Activated CD4-positive, alpha-beta memory T cell treated with anti-CD3 and anti-CD28 coated beads, Interleukin-2, amount 10 ng/mL, durations not matched to agents 7 days and 5 days (primary cell): ENCODE measurements around the gene CAPN12. TPM values are rescaled to one million over a fixed set of nuclear protein-coding genes. Genes with fewer than 3 reads are reported as not detected.
"Not testable (repeated sequence)": the region's sequence is repeated elsewhere in the genome, so short reads cannot be mapped to it uniquely, and the experiment has no call there.

Source experiments
- CTCF ChIA-PET: fragments of 350-600 bp; sonication (Branson Sonifier 250); formaldehyde crosslinking; loops from one replicate; lab custom pipeline; 2021; ENCODE audit warnings: antibody characterized with exemption, inconsistent platforms; lab: Charles Lee
- POLR2A ChIA-PET: fragments of 350-600 bp; sonication (Branson Sonifier 250); formaldehyde crosslinking; loops from one replicate; lab custom pipeline; 2021; ENCODE audit warnings: antibody characterized with exemption; lab: Charles Lee
- DNase-seq: peaks from one replicate; pipeline ENCODE4 v3.0.0-alpha.2; 2020
- H3K27ac Mint-ChIP-seq: one replicate; pipeline ENCODE4 v1.8.0; 2021; ENCODE audit warnings: mild to moderate bottlenecking, mixed read lengths
- H3K27me3 Mint-ChIP-seq: one replicate; pipeline ENCODE4 v1.8.0; 2021; ENCODE audit warnings: mixed read lengths
- H3K36me3 Mint-ChIP-seq: one replicate; pipeline ENCODE4 v1.8.0; 2021; ENCODE audit warnings: low read depth, mixed read lengths
- H3K4me1 Mint-ChIP-seq: one replicate; pipeline ENCODE4 v1.8.0; 2021; ENCODE audit warnings: mixed read lengths
- H3K4me3 Mint-ChIP-seq: one replicate; pipeline ENCODE4 v1.8.0; 2021; ENCODE audit warnings: mild to moderate bottlenecking, mixed read lengths
- H3K9me3 Mint-ChIP-seq: one replicate; pipeline ENCODE4 v1.8.0; 2021; ENCODE audit warnings: mixed read lengths
- total RNA-seq, 2 experiments: library from RNA; stranded (reverse); gene quantifications; one replicate each; pipeline ENCODE4 v1.2.3, GENCODE V29; 2021

The CAPN12 gene, protein sequence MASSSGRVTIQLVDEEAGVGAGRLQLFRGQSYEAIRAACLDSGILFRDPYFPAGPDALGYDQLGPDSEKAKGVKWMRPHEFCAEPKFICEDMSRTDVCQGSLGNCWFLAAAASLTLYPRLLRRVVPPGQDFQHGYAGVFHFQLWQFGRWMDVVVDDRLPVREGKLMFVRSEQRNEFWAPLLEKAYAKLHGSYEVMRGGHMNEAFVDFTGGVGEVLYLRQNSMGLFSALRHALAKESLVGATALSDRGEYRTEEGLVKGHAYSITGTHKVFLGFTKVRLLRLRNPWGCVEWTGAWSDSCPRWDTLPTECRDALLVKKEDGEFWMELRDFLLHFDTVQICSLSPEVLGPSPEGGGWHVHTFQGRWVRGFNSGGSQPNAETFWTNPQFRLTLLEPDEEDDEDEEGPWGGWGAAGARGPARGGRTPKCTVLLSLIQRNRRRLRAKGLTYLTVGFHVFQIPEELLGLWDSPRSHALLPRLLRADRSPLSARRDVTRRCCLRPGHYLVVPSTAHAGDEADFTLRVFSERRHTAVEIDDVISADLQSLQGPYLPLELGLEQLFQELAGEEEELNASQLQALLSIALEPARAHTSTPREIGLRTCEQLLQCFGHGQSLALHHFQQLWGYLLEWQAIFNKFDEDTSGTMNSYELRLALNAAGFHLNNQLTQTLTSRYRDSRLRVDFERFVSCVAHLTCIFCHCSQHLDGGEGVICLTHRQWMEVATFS
- total RNA-seq, result 10 to 100 TPM; 22.9 to 24.9 TPM

- no peak for DNase-seq
- ChIA-PET POLR2A (no interaction called here), CTCF (interaction anchor here (1.3 to 1.4 kb wide), 2 partner anchors 9 to 186 kb away, joined by 3 to 4 read pairs; partner anchors contain the start of genes MRPS12 and SARS2)
- no peak within 1 kb of the TSS for H3K27ac Mint-ChIP-seq
- H3K4me1 Mint-ChIP-seq, result peaks cover 15% of the 10 kb centered on the region
- H3K36me3 Mint-ChIP-seq, result no peaks in the 10 kb centered on the region
- H3K4me3 Mint-ChIP-seq, result no peak within 1 kb of the TSS
- no peaks in the 10 kb centered on the region for H3K9me3 Mint-ChIP-seq
- H3K27me3 Mint-ChIP-seq, result no peaks in the 10 kb centered on the region
Measured at GRCh38 chr19:38744298-38744681, at the start of gene CAPN12. Gene CAPN12 (minus strand): TSS chr19:38744474. CDS start chr19:38744165, 309 bp downstream.

DNA sequence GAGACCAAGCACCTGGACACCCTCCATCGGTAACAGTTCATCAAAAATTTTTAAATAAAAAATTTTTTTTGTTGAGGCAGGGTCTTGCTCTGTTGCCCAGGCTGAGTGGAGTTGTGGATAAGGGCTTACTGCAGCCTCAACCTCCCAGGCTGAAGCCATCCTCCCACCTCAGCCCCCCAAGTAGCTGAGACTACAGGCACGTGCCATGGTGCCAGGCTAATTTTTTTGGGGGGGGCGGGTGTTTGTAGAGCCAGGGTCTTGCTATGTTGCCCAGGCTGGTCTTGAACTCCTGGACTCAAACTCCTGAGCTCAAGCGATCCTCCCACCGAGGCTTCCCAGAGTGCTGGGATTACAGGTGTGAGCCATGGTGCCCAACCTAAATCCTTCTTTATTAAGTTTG is 49.4 kb upstream of the CAPN12 start:
- Mint-ChIP-seq H3K27ac (no peak overlapping the region), H3K27me3 (peaks cover 15% of the 10 kb centered on the region), H3K36me3 (no peaks in the 10 kb centered on the region), H3K4me3 (no peak overlapping the region), H3K9me3 (no peaks in the 10 kb centered on the region), H3K4me1 (peaks cover 9% of the 10 kb centered on the region)
- DNase-seq, result no peak
- ChIA-PET POLR2A (no interaction called here), CTCF (interaction anchor here (1.0 to 1.9 kb wide), 2 partner anchors 24 to 136 kb away, joined by 5 to 6 read pairs; partner anchors contain the start of genes MRPS12 and SARS2)

GRCh38 chr19:38793177-38793576 is 48.9 kb upstream of the CAPN12 start:
- Mint-ChIP-seq H3K9me3 (no peaks in the 10 kb centered on the region), H3K36me3 (no peaks in the 10 kb centered on the region), H3K4me3 (peak overlapping the region; percentile 45), H3K4me1 (peaks cover 9% of the 10 kb centered on the region), H3K27me3 (peaks cover 15% of the 10 kb centered on the region), H3K27ac (no peak overlapping the region)
- ChIA-PET CTCF (interaction anchor here (1.0 to 1.2 kb wide), 2 partner anchors 12 to 18 kb away, joined by 3 to 4 read pairs; no protein-coding TSS in a partner anchor), POLR2A (interaction anchor here (1.0 kb wide), 2 partner anchors 23 to 59 kb away, joined by 3 to 5 read pairs; no protein-coding TSS in a partner anchor)
- no peak for DNase-seq

DNA sequence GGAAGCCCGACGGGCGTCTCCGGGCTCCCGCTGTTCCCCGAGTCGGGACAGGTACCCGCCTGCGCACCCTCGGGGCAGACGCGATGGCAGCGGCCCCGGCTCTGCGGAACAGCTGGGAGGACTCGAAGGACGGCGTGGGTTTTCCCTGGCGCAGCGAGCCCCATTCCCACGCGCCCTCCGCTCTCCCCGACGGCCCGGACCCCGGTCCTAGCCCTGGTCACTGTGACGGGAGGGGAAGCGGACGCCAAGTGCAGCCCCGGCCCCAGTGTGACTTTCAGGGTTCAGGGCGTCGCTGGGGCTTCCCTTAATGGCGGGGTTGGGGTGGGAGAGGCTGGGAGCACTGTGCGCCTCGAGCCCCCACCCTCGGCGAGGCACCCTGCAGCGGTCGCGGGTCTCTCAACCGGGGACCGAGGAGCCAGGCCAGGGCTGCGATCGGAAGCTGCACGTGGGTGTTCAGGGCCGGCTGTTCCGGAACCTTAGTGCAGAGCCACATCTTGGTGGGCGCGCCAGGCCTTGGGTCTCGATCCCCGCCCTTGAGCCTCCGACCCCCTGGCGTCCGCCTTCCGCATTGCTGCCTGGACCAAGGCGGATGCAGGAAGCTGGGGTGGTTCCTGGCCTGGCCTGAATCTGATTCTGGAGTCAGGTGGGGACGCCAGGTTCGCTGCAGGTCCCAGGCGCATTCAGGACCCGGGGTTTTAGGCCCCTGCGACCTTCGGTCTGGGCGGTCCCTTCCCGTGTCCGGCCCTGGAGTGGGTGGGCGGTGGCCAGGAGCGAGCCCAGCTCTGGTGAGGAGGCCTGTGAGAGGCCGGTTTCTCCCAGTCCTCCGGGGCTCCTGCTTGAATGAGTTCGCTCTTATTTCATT is 48.2 kb upstream of the CAPN12 start:
- peak overlapping the region; percentile 45 for H3K4me3 Mint-ChIP-seq
- H3K27me3 Mint-ChIP-seq, result peaks cover 15% of the 10 kb centered on the region
- H3K9me3 Mint-ChIP-seq, result no peaks in the 10 kb centered on the region
- peak; percentile 34 for DNase-seq
- POLR2A ChIA-PET, result interaction anchor here (1.0 kb wide), 2 partner anchors 23 to 60 kb away, joined by 3 to 5 read pairs; no protein-coding TSS in a partner anchor
- no peak overlapping the region for H3K27ac Mint-ChIP-seq
- no peaks in the 10 kb centered on the region for H3K36me3 Mint-ChIP-seq
- CTCF ChIA-PET, result interaction anchor here (1.0 to 1.2 kb wide), 2 partner anchors 12 to 17 kb away, joined by 3 to 4 read pairs; no protein-coding TSS in a partner anchor
- H3K4me1 Mint-ChIP-seq, result peaks cover 9% of the 10 kb centered on the region

DNA sequence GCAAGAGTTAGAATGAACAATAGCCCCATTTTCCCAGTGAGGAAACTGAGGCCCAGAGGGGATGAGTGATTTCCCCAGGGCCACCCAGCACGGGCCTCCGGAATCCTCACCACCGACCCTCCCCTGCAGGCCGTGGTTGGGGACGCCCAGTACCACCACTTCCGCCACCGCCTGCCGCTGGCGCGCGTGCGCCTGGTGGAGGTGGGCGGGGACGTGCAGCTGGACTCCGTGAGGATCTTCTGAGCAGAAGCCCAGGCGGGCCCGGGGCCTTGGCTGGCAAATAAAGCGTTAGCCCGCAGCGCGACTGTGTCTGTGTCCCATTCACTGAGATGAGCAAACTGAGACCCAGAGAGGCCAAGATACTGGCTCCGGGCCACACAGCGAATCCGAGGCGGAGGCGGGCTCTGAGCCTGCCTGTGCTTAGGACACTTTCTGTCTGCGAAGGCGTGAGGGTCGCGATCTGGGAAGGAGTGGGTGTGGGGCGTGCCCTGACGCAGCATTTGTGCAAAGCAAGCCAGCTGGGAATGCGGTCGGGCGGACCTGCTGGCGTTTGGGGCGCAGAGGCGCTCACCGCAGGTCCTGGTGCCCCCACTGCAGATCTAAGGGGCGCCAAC is 47.3 kb upstream of the CAPN12 start:
- H3K4me3 Mint-ChIP-seq, POLR2A ChIA-PET, DNase-seq, H3K36me3 Mint-ChIP-seq, H3K9me3 Mint-ChIP-seq, H3K4me1 Mint-ChIP-seq, H3K27ac Mint-ChIP-seq, CTCF ChIA-PET: not testable (repeated sequence)
- peaks cover 15% of the 10 kb centered on the region for H3K27me3 Mint-ChIP-seq

DNA sequence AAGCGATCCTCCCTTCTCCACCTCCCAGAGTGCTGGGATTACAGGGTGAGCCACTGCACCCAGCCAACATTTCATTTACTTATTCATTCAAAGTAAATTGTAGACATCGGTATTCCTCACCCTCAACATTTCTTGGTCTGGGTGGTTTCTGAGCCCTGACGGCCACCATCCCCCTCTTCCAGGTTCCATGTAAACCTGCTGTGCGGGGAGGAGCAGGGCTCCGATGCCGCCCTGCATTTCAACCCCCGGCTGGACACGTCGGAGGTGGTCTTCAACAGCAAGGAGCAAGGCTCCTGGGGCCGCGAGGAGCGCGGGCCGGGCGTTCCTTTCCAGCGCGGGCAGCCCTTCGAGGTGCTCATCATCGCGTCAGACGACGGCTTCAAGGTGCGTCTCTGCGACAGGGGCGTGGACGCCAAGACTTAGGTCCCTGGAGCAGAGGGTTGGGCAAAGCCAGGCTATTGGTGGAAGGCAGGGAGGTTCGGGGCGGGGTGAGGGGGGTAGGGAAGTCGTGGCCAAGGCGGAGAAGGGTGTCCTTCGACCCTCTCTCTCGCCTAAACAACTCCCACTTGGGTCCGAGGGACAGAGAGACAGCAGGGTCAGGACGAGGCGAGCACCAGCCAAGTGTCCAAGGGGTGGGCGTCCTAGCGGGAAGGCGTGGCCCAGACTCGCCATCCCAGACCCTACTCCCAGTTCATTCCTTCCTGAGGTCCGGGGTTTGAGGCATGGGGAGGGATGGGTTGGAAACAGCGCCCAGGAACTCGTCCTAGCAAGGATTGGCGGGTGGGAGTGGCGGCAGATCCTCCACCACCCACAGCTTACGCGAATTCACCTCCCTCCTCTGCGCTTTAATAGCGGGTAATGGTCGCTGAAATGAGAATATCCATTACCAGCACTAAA is 46.5 kb upstream of the CAPN12 start:
- H3K4me3 Mint-ChIP-seq, POLR2A ChIA-PET, H3K4me1 Mint-ChIP-seq, H3K27ac Mint-ChIP-seq, H3K9me3 Mint-ChIP-seq, CTCF ChIA-PET, H3K36me3 Mint-ChIP-seq, DNase-seq: not testable (repeated sequence)
- peaks cover 12% of the 10 kb centered on the region for H3K27me3 Mint-ChIP-seq

- H3K4me3 Mint-ChIP-seq, result no peak within 1 kb of the TSS
- H3K27ac Mint-ChIP-seq, result no peak within 1 kb of the TSS
- ChIA-PET CTCF (no interaction called here), POLR2A (no interaction called here)
- H3K4me1 Mint-ChIP-seq, result peaks cover 10% of the 10 kb centered on the region
- H3K9me3 Mint-ChIP-seq, result no peaks in the 10 kb centered on the region
- H3K36me3 Mint-ChIP-seq, result no peaks in the 10 kb centered on the region
- H3K27me3 Mint-ChIP-seq, result peaks cover 4% of the 10 kb centered on the region
- DNase-seq, result no peak
Measured at GRCh38 chr19:38788478-38789243, 44.4 kb upstream of the CAPN12 start, which contains the start of gene LGALS7B. Gene LGALS7B (plus strand): TSS chr19:38789200. CDS start chr19:38789227, 27 bp downstream.

GRCh38 chr19:38786572-38787265 is 42.4 kb upstream of the CAPN12 start:
- no peak for DNase-seq
- H3K4me1 Mint-ChIP-seq, result peaks cover 2% of the 10 kb centered on the region
- POLR2A ChIA-PET, result no interaction called here
- no peak overlapping the region for H3K4me3 Mint-ChIP-seq
- H3K27ac Mint-ChIP-seq, result no peak overlapping the region
- no peaks in the 10 kb centered on the region for H3K36me3 Mint-ChIP-seq
- CTCF ChIA-PET, result interaction anchor here (0.7 to 1.4 kb wide), 3 partner anchors 17 to 55 kb away, joined by 3 to 5 read pairs (median 4); no protein-coding TSS in a partner anchor
- no peaks in the 10 kb centered on the region for H3K9me3 Mint-ChIP-seq
- H3K27me3 Mint-ChIP-seq, result peaks cover under 1% of the 10 kb centered on the region

DNA sequence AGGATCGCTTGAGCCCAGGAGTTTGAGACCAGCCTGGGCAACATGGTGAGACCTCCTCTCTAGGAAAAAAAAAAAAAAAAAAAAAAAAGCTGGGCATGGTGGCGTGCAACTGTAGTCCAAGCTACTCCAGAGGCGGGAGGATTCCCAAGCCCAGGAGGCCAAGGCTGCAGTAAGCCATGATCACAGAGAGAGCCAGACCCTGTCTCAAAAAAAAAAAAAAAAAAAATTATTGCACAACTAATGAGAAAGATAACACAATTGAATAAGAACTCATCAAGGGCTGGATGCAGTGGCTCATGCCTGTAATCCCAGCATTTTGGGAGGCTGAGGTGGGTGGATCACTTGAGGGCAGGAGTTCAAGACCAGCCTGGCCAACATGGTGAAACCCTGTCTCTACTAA is 41.8 kb upstream of the CAPN12 start:
- CTCF ChIA-PET, result interaction anchor here (0.7 to 1.4 kb wide), 3 partner anchors 17 to 144 kb away, joined by 3 to 5 read pairs (median 4); partner anchors contain the start of genes MRPS12 and SARS2
- H3K27ac Mint-ChIP-seq, H3K27me3 Mint-ChIP-seq, H3K36me3 Mint-ChIP-seq, H3K9me3 Mint-ChIP-seq, H3K4me3 Mint-ChIP-seq, H3K4me1 Mint-ChIP-seq, POLR2A ChIA-PET, DNase-seq: not testable (repeated sequence)

DNA sequence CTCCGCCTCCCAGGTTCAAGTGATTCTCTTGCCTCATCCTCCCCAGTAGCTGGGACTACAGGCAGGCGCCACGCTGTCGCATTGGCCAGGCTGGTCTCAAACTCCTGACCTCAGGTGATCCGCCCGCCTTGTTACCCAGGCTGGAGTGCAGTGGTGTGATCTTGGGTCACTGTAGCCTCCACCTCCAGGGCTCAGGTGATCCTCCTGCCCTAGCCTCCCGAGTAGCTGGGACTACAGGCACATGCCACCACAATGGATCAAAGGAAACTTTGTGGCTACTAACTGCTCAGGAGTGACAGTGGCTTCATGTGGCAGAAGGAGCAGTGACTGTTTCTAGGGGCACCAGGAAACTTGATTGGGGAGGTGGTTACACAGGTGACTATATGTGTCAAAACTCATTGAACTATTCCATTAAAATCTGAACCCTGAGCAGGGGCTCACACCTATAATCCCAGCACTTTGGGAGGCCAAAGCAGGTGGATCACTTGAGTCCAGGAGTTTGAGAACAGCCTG is 41.0 kb upstream of the CAPN12 start:
- Mint-ChIP-seq H3K9me3 (no peaks in the 10 kb centered on the region), H3K27me3 (peaks cover 8% of the 10 kb centered on the region), H3K4me3 (no peak overlapping the region), H3K36me3 (no peaks in the 10 kb centered on the region), H3K27ac (no peak overlapping the region), H3K4me1 (peaks cover 2% of the 10 kb centered on the region)
- DNase-seq, result no peak
- CTCF ChIA-PET, result no interaction called here
- POLR2A ChIA-PET, result no interaction called here
